Vagina (tissue), 2 donors: ENCODE results near the gene PPIL4.

Experiments used
- POLR2A ChIP-seq, 2 donors: fragments of 450-650 bp; IDR thresholded peaks; one replicate each; pipeline ENCODE4 v1.6.1; 2017; ENCODE audit warnings: antibody characterized with exemption in 2 of 2, mild to moderate bottlenecking in 2 of 2, moderate library complexity in 2 of 2
- POLR2AphosphoS5 ChIP-seq, 2 donors: sonication (generic); formaldehyde crosslinking; IDR thresholded peaks; one replicate each; pipeline ENCODE4 v1.9.0; 2017; ENCODE audit warnings: antibody characterized with exemption in 2 of 2, mild to moderate bottlenecking in 2 of 2, low read depth in 1 of 2; ENCODE audit not compliant: insufficient read depth in 1 of 2
- TF ChIP-seq, protein P1 (sequence below), 3 experiments: fragments of 450-650 bp in 2 of 3; fragments of 200-600 bp in 1 of 3; sonication (generic) in 1 of 3; IDR thresholded peaks; one replicate each; pipeline ENCODE4 v1.5.1; 2017 to 2019; ENCODE audit warnings: antibody characterized with exemption in 3 of 3, mild to moderate bottlenecking in 2 of 3, moderate library complexity in 2 of 3

DNA sequence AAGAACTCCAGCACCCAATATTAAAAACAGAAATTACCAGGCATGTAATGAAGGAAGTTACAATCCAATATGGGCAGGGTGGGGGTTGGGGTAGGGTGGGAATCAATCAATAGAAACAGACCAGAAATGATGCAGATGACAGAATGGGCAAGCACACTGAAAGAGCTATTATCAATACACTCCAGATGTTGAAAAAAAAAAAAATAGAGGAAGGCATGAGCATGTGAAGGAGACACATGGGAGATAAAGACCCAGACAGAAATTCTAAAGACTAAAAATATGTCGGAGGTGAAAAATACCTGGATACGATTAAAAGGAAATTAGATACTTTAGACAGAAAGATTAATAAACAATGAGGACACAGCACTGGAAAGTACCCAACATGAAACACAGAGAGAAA, 42.0 kb downstream of the PPIL4 start:
- TF ChIP-seq, protein P1, sequence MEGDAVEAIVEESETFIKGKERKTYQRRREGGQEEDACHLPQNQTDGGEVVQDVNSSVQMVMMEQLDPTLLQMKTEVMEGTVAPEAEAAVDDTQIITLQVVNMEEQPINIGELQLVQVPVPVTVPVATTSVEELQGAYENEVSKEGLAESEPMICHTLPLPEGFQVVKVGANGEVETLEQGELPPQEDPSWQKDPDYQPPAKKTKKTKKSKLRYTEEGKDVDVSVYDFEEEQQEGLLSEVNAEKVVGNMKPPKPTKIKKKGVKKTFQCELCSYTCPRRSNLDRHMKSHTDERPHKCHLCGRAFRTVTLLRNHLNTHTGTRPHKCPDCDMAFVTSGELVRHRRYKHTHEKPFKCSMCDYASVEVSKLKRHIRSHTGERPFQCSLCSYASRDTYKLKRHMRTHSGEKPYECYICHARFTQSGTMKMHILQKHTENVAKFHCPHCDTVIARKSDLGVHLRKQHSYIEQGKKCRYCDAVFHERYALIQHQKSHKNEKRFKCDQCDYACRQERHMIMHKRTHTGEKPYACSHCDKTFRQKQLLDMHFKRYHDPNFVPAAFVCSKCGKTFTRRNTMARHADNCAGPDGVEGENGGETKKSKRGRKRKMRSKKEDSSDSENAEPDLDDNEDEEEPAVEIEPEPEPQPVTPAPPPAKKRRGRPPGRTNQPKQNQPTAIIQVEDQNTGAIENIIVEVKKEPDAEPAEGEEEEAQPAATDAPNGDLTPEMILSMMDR (IDR thresholded peaks at IDR 0.05), result no peak
- TF ChIP-seq POLR2AphosphoS5 (IDR thresholded peaks at IDR 0.05; ENCODE audit: insufficient read depth in 1 of 2, low read depth in 1 of 2) (no peak), POLR2A (IDR thresholded peaks at IDR 0.05) (no peak)
